Heart right ventricle (tissue), 16 donors: Measurements from ENCODE around the gene FAM227A. TPM values are rescaled to one million over a fixed set of nuclear protein-coding genes. Genes with fewer than 3 reads are reported as not detected.
A peak's percentile ranks its signal among the peaks of the same experiment; 100 is the strongest.

Experiments
- ATAC-seq, 8 donors: fragments of 200-7000 bp; cut with Tn5 transposase; one replicate each; pipeline ENCODE4 v1.9.1; 2020; ENCODE audit warnings: mild to moderate bottlenecking in 8 of 8, moderate library complexity in 8 of 8, moderate number of reproducible peaks in 1 of 8
- DNase-seq, 2 donors: peaks; one replicate each; pipeline ENCODE4 v3.0.0-alpha.2; 2020
- H3K27ac ChIP-seq, 10 donors: fragments of 200-600 bp; sonication (generic) in 2 of 10; one replicate each; pipeline versions ENCODE4 v1.5.0 to v1.8.0; 2020 to 2022; ENCODE audit warnings: mild to moderate bottlenecking in 3 of 10
- H3K27me3 ChIP-seq, 7 donors: fragments of 200-600 bp; one replicate each; pipeline ENCODE4 v1.8.0; 2021 to 2022; ENCODE audit warnings: mild to moderate bottlenecking in 2 of 7
- H3K36me3 ChIP-seq, 9 donors: fragments of 200-600 bp; sonication (generic) in 1 of 9; one replicate each; pipeline versions ENCODE4 v1.5.0 to v1.8.0; 2020 to 2022; ENCODE audit warnings: mild to moderate bottlenecking in 2 of 9
- H3K4me1 ChIP-seq, 9 donors: fragments of 200-600 bp; sonication (generic) in 1 of 9; one replicate each; pipeline versions ENCODE4 v1.5.0 to v1.8.0; 2020 to 2022; ENCODE audit warnings: mild to moderate bottlenecking in 4 of 9
- H3K4me3 ChIP-seq, 10 donors: fragments of 200-600 bp; sonication (generic) in 2 of 10; one replicate each; pipeline versions ENCODE4 v1.5.0 to v1.8.0; 2020 to 2022; ENCODE audit warnings: mild to moderate bottlenecking in 7 of 10, moderate library complexity in 2 of 10
- H3K9me3 ChIP-seq, 11 donors: fragments of 200-600 bp in 10 of 11; sonication (generic) in 2 of 11; one replicate each; pipeline versions ENCODE4 v1.5.0 to v1.8.0; 2013 to 2022; ENCODE audit warnings: mild to moderate bottlenecking in 2 of 11, control low read depth in 1 of 11, moderate library complexity in 1 of 11
- WGBS, 2 donors: extraction: QIAGEN DNeasy Blood & Tissue Kit; methylation state at CpG; one replicate each; pipeline ENCODE4 v1.1.7; 2013; ENCODE audit warnings: inconsistent platforms in 1 of 2; 5-methylcytosine and 5-hydroxymethylcytosine counted together
- intact Hi-C, 10 donors: fragments of 100-400 bp; cut with DNase I; formaldehyde crosslinking; loops; one replicate each; pipeline versions ENCODE4 v1.11.1 to v1.14.2; 2022
- polyA plus RNA-seq, 2 donors: library from polyadenylated mRNA; stranded (reverse); fragments of 200-250 nt; gene quantifications; one replicate each; pipeline ENCODE4 v1.2.3, GENCODE V29; 2013
- total RNA-seq, 10 donors: library from RNA; stranded (reverse); fragmentation: NEBNext Ultra II Directional in 3 of 10; extraction: Animal tissue kit (Norgen Biotek cat#: 25700) in 3 of 10; gene quantifications; one replicate each; pipeline versions ENCODE4 v1.2.1 to v1.2.4, GENCODE V29; 2021 to 2023
- TF ChIP-seq, protein P1 (sequence below), 9 donors: fragments of 200-600 bp; sonication (generic) in 2 of 9; IDR thresholded peaks; one replicate each; pipeline versions ENCODE4 v1.5.0 to v1.8.0; 2021 to 2022; ENCODE audit warnings: antibody characterized with exemption in 9 of 9, mild to moderate bottlenecking in 5 of 9, moderate library complexity in 1 of 9
- donor health status: Arrhythmogenic right ventricular cardiomyopathy.
- donor health status: ischemic (EF 13 %, LVEDD 7.1; RV severe dilation, severe dysfunction).
- donor health status: healthy with polysubstance abuse.
- donor health status: DM: no; HTN: yes; CAD: no.
- donor health status: DM: no; HTN: no; CAD: no.
- donor health status: ischemic (EF 25% LVEDD 6.9; RV normal size, moderate dysfunction).
- donor health status: ischemic (EF 25% LVEDD 5.7; RV mildly dilated, moderate dysfunction).
- donor health status: healthy.
- donor health status: DM: yes; HTN: yes; CAD: no.
- donor health status: Ischemic cardiomyopathy.
- donor health status: ischemic (EF 35%, LVEDD 5.7; RV mildly dilated, moderate dysfunction).
- donor health status: nonischemic (EF 11% LVEDD 7.7; RV severe dilation, severe dysfunction).
- donor health status: DM: yes; HTN: yes; CAD: no.
- donor health status: PGD.
- donor health status: ischemic (EF 29% LVEDD 5.4; RV normal size, mild dysfunction).
- donor health status: nonischemic (EF 23%, LVEDD 6.1; RV moderate dilation, normal function).

FAM227A gene
- total and polyA plus RNA-seq, 12 donors, result 0.11 to 0.97 (median 0.46) TPM

DNA sequence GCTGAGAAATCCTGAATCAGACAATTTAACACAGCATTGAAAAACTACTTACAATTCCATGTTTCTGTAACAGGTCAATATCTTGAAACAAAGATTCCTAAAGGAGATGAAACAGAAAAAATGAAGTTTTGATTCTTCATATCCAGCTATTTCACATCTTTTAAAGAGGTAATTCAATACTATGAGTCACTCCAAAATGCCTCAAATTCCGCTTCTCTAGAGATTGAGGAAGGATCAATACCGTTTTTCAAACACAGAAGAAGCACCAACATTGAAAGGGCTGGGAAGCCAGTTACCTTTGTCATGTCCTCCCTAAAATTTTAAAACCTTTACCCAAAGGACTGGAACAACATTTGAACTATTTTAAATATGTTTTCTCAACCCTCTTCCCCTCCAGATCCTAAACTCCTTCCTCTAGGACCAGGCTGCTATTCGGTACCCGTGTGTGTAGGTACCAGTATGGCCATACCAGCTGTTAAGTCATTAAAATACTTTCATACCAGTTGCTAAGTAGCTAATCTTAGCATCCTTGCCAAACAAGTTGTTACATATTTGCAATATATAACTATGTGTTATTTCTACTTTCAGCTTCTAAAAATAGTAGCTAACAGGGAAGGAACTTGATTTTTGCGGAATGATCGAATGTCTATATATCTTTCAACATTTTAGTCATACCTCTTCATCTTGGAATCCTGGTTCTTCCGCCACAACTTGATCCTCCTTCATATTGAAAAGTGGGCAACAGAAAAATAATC is 88.5 kb downstream of the FAM227A start:
- intact Hi-C loops, result loop anchor here in 2 of 10 donors (5.0 to 10.0 kb wide), 2 partner anchors 60 to 63 kb away; partner anchors contain the start of gene DDX17 (in 2 of the 2)
- Histone ChIP-seq H3K36me3 (no peaks in the 10 kb centered on the region), H3K4me1 (peaks cover 2 to 35% (median 19%) of the 10 kb centered on the region in 9 donors), H3K27ac (peak overlapping the region in 4 of 10 donors; percentile 1 to 36 (median 18)), H3K4me3 (no peak overlapping the region), H3K27me3 (peaks cover 0 to 63% (median 0%) of the 10 kb centered on the region in 7 donors), H3K9me3 (no peaks in the 10 kb centered on the region)
- TF ChIP-seq, protein P1, sequence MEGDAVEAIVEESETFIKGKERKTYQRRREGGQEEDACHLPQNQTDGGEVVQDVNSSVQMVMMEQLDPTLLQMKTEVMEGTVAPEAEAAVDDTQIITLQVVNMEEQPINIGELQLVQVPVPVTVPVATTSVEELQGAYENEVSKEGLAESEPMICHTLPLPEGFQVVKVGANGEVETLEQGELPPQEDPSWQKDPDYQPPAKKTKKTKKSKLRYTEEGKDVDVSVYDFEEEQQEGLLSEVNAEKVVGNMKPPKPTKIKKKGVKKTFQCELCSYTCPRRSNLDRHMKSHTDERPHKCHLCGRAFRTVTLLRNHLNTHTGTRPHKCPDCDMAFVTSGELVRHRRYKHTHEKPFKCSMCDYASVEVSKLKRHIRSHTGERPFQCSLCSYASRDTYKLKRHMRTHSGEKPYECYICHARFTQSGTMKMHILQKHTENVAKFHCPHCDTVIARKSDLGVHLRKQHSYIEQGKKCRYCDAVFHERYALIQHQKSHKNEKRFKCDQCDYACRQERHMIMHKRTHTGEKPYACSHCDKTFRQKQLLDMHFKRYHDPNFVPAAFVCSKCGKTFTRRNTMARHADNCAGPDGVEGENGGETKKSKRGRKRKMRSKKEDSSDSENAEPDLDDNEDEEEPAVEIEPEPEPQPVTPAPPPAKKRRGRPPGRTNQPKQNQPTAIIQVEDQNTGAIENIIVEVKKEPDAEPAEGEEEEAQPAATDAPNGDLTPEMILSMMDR (IDR thresholded peaks at IDR 0.05), result no peak
- WGBS, 2 donors, result 56 to 62% methylated on average over 7 of the region's 7 CpGs
- DNase-seq, result no peak
- no peak for ATAC-seq

DNA sequence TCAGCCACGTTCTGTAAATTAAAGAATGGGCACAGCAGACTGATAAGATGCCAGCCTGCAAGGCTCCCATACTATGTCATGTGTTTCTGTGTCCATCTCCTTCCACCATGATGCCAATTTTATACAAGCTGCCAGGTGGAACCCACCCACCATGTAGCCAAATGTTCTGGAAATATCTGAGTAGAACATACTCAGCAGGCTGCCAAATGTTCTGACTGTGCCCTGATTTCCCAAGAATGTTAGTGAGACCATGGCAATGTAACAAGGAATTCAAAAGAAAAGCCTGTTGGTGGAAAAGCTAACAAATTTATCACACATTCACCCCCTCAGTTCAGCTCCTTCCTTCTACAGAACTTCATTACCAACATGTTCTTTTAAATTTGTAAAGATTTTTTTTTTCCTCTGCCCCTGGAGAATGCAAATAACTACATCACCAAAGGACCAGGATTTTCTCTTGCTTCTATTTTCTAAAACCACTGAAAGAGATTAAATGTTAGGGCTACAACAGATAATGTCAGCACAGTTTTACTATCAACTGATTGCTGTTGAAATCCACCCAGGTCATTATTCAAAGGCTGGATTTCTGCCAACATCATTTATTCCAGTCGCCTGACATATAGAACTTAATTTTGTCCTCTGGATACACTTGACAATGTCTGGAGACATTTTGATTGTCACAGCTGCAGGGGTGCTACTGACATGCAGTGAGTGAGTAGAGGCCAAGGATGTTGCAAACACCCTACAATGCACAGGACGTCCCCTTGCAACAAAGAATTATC is 89.3 kb downstream of the FAM227A start:
- Histone ChIP-seq H3K27ac (peak overlapping the region in 1 of 10 donors; percentile 36), H3K27me3 (peaks cover 0 to 64% (median 0%) of the 10 kb centered on the region in 7 donors), H3K4me1 (peaks cover 2 to 35% (median 19%) of the 10 kb centered on the region in 9 donors), H3K4me3 (no peak overlapping the region), H3K9me3 (no peaks in the 10 kb centered on the region), H3K36me3 (no peaks in the 10 kb centered on the region)
- intact Hi-C loops, result loop anchor here in 2 of 10 donors (5.0 to 10.0 kb wide), 2 partner anchors 60 to 62 kb away; partner anchors contain the start of gene DDX17 (in 2 of the 2)
- TF ChIP-seq, protein P1 (IDR thresholded peaks at IDR 0.05), result no peak
- no peak for DNase-seq
- WGBS, 2 donors, result 36 to 45% methylated on average over 3 of the region's 3 CpGs
- no peak for ATAC-seq

DNA sequence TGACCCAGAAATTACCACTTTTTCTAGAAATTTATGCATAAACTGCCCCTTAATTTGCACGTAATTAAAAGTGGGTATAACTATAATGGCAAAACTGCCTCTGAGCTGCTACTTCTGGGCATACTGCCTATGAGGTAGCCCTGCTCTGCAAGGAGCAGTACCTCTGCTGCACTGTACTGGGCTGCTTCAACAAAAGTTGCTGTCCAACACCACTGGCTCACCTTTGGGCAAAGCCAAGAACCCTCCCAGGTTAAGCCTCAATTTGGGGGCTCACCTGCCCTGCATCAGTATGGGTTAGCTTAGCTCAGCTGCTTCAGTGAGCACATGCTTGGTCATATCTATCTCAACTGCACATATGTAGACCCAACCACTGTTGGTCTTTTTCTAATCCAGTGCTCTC is 90.8 kb downstream of the FAM227A start:
- TF ChIP-seq, protein P1 (IDR thresholded peaks at IDR 0.05), result no peak
- H3K27ac ChIP-seq, result no peak overlapping the region
- H3K27me3 ChIP-seq, result peaks cover 0 to 70% (median 0%) of the 10 kb centered on the region in 7 donors
- H3K4me3 ChIP-seq, result no peak overlapping the region
- no peak for DNase-seq
- ATAC-seq, result no peak
- H3K36me3 ChIP-seq, result no peaks in the 10 kb centered on the region
- no peaks in the 10 kb centered on the region for H3K9me3 ChIP-seq
- intact Hi-C loops, result loop anchor here in 2 of 10 donors (5.0 to 10.0 kb wide), 2 partner anchors 58 to 61 kb away; partner anchors contain the start of gene DDX17 (in 2 of the 2)
- peaks cover 0 to 23% (median 9%) of the 10 kb centered on the region in 9 donors for H3K4me1 ChIP-seq
- 89 to 96% methylated on average over 1 of the region's 1 CpG for WGBS, 2 donors

DNA sequence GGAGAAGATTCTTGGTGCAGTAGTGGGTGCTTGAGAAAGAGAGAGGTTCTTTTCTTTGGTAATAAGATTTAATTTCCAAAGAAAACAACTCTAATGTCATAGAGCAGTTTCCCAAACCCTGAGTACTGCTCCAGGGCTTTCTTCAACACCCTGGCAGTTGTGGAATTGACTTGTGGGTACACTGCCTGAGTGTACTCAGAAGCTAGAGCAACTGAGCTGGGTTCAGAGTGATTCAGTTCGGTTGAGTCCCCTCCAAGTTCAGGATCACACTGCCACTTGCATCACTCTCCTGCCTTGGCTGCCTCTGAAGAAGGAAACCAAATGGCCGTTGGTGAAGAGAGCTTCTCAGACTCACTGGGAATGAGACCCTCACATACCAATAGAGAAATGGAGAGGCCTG is 91.5 kb downstream of the FAM227A start:
- intact Hi-C loops, result loop anchor here in 2 of 10 donors (5.0 to 10.0 kb wide), 2 partner anchors 57 to 60 kb away; partner anchors contain the start of gene DDX17 (in 2 of the 2)
- TF ChIP-seq, protein P1 (IDR thresholded peaks at IDR 0.05), result no peak
- peaks cover 0 to 75% (median 0%) of the 10 kb centered on the region in 7 donors for H3K27me3 ChIP-seq
- no peaks in the 10 kb centered on the region for H3K36me3 ChIP-seq
- WGBS, 2 donors, result 86 to 87% methylated on average over 2 of the region's 2 CpGs
- H3K4me1 ChIP-seq, result peaks cover 0 to 20% (median 4%) of the 10 kb centered on the region in 9 donors
- ATAC-seq, result no peak
- no peaks in the 10 kb centered on the region for H3K9me3 ChIP-seq
- no peak overlapping the region for H3K27ac ChIP-seq
- DNase-seq, result no peak
- H3K4me3 ChIP-seq, result no peak overlapping the region
